ENCODE results near the gene TIAM1.

TIAM1 gene

DNA sequence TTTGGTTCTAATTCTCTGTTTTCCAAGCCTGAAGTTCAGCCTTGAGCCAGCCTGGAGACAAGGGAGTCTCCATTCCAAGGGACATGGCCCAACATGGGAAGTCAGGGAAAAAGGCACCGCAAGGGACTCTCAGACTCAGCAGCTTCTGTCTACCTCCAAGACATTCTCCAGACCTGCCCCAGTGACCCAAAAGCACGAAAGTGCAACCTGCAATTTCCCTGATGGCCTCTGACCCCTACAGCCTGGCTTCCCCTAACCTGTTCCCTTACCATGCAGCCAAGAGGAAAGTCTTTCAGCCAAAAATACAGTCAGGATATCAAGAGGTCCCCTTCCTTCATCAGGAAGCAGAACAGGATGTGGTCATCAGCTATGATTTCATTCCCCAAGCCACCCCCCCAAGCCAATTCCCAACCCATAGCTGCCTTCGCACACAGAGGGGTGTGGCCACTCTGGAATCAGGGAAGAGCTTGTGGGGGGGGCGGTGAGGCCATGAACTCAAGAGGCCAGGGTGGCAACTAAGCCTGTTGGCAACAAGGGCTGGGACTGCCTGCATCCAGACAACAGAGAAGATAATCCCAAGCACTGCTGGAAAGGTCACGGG lies 59.2 kb downstream of the TIAM1 start:
- no peak for DNase-seq (ENCODE audit: low read depth in 2 of 2)

DNA sequence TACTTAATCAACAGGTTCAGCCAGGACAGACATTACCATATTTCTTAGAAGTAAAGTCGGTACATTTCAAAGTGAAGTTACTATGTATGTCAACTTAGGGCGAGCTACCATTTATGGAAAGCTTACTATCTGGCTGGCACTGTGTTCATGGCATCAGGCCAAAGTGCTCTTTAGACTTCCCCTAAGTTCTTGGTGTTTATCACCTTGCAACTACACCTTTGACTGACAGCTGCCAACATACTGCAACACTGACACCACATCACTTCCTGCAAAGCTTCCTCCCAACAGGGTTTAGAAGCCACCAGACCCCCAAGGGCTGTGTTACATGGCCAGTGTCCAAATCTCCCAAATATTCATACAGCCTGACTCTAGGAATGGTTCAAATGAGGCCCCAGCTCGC lies 61.0 kb downstream of the TIAM1 start:
- DNase-seq (ENCODE audit: low read depth in 2 of 2): no peak

DNA sequence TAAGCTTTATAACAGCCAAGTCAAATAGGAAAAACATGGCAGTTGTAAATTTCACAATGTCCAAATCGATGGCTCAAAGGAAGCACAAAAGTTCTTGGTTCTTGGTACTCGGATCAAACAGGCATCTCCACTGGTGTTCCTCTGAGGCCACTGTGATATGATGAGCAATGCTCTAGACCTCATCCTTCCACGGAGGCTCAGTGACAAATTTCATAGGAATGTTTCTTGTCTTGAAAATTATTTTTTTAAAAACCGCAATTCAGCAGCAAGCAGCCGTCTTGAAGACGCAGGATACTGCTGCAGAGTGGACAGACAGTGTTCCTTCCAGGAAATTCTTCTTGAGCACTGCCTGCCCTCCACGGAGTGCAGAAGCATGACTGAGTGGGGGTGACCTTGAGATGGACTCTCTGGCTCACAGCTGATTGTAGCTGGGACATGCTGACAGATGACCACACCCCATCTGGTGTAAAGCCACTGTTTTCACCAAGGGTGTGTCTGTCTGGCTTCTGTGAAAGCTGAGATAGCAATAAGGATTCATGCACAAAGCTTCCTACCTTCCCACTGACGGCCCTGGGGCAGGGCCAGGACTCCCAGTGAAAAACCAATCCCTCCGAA lies 61.9 kb downstream of the TIAM1 start:
- DNase-seq (ENCODE audit: low read depth in 2 of 2): no peak

DNA sequence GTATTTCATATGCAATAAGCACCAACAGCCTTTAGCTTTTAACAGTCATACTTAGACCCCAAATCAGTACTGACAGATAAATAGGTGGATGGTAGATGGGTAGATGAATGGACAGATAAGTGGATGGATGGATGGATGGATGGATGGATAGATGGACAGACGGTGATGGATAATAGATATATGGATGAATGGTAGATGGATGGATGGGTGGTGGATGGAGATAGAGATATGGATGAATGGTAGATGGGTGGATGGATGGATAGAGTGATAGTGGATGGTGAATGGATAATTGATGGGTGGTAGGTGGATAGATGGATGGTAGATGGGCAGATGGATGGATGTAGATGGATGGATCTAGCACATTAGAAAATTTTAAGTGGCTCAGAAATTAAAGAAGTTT lies 62.5 kb downstream of the TIAM1 start:
- DNase-seq (ENCODE audit: low read depth in 2 of 2): no peak

DNA sequence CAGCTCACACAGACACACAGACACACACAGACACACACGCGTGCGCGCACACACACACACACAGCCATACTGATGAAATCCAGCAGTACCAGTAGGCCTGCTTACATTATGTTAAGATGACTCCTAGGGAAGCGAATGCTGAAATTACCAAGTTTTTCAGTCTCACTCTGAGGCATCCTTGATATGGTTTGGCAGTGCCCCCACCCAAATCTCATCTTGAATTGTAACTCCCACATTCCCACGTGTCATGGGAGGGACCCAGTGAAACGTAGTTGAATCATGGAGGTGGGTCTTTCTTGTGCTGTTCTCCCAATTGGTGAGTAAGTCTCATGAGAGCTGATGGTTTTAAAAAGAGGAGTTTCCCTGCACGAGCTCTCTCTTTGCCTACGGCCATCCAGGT lies 64.1 kb downstream of the TIAM1 start:
- DNase-seq (ENCODE audit: low read depth in 2 of 2): no peak

DNA sequence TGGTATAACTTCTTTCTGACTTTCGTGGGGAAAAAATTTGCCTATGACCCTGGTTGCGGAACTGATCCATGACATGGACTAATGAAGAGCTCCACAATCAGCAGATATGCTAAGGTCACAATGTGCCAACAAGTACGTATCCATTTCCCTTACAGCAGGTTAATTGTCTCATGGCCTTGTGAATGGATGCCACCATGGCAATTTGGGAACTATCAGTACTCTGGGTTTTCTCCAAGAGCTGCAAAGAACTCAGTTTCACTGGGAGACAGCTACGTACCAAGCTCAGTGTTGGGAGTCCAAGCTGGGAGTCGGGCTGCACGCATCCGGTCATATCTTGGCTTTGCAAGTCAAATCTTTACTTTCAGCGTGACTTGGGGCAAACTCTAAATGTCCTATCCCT lies 64.8 kb downstream of the TIAM1 start:
- DNase-seq (ENCODE audit: low read depth in 2 of 2): no peak

DNA sequence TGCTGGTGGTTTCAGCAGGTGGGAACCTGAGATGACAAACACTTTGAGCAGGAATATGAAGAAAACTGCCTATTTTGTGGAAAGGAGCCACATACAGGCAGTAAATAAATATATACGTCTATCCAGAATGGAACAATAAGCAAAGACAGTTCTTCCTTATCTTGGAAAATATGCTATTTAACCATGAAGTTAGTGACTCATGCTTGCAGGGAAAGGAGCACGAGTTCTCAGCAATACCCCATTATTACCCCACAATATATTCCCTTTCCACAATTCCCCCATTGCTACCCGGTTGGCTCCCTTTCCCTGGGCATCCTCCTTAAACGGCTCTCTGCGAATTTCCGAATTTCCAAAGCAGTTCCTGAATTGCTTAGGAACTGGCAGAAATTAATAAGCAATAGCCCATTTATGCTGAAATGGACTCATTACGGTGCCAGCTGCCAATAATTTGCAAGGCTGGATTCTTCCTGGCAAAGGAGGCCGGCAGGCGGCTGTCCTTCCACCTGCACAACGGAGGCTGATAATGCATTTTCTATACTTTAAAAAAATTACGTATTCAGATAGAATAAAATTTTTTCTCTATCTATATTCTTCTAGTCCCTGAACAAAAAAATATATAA lies 65.4 kb downstream of the TIAM1 start:
- DNase-seq (ENCODE audit: low read depth in 2 of 2): no peak

DNA sequence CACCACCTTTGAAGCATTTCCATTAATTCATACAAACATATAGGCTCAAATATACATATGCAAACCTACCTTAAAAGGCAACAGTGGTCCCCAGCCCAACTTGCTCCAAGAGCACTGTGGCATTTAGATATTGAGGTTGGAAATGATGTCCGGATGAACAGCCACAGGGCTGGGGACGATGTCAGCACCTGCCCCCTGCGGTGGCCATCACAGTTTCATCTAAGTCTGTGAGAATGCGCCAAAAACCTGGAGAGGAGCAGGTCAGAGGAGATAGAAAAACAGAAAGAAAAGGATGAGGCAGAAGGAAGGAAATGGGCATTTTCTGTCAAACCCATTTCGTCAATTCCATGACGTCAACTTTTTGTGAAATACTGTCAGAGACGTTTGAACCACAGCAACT lies 67.4 kb downstream of the TIAM1 start:
- DNase-seq (ENCODE audit: low read depth in 2 of 2): no peak

DNA sequence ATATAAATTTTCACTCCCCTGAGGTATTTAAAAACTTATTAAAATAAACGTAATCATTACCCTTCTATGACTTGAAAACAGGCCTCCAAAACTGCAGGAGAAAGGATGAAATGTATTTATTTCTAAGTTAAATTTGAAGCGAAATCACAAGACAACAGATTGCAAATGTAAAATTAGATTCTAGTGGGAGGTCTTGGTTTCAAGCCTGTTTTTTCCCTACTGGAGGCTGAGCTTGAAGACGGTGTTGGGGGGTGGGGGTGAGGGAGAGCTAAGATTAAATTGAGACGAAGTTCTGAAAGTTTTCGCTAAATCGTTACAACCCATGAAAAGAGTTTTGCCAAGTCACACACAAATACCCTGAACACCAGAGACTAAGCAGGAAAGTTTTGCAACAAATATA lies 68.2 kb downstream of the TIAM1 start:
- DNase-seq (ENCODE audit: low read depth in 2 of 2): no peak

DNA sequence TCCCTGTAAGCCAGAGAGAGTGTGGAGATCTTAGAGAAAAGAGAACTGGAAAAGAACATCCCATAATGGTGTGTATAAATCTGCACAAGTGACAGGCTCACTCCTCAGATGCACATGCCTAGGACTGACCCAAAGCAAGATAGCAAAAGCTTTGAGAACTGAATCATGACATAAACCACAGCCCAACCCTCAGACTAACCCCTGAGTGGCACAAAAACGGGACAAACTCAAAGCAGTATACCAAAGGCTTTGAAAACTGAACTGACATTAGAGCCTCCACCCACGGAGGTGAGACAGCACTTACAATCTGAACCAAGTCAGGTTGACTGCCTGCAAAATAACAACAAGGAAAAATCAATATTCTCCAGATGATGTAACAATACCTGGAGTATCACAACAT lies 70.8 kb downstream of the TIAM1 start:
- no peak for DNase-seq (ENCODE audit: low read depth in 2 of 2)

DNA sequence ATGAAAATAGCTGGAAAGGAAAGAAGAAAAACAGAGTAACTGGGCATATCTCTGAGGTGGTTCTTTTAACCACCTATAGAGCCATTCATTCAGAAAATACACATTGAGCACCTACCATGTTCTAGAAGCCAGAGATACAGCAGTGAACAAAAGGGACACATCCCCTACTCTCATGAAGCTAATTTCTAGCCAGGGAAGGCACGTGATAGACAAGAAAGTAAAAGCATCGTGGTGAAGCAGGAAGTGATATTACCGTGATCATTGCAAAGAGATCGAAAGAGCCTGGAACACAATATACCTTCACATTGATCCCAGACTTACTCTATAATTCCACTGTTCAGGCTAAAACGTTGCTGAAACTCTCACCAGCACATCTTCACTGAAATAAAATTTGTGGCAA lies 76.0 kb downstream of the TIAM1 start:
- no peak for DNase-seq (ENCODE audit: low read depth in 2 of 2)

DNA sequence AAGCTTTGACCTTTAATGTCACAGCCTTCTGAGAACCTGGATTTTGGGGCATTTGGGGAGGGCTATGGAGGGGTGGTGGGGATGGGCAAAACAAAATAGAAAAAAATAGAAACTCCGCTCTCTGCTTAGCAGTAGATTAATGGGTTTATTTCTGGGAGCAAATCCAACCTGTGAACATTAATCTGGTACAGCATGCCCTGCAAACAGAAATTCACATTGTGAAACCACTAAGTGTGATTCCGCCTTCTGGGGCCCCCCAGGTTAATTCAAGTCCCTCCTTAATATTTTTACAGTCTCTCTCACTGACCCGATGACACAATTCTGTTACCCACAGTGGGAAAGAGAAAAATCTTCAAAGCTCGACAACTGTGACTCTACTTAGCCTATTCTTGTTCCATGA lies 76.4 kb downstream of the TIAM1 start:
- no peak for DNase-seq (ENCODE audit: low read depth in 2 of 2)

DNA sequence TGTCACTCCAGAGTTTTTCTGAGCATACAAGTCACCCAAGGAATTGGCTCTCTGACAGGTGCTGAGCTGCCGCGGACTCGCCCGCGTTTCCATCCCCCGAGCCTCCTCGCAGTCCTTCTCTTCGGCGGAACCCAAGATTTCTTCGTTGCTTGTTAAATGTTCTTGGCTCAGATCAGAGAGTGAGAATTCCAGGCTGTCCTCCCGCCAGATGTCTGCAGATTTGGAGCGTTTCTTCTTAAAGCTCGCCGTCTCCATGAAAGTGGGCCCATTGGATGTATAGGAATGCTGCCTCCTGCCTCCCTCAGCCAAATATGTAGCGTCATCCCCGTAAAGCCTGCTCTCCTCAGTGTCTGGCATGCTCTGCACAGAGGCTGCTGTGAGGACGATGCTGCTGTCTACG lies 77.8 kb downstream of the TIAM1 start:
- DNase-seq (ENCODE audit: low read depth in 2 of 2): no peak

DNA sequence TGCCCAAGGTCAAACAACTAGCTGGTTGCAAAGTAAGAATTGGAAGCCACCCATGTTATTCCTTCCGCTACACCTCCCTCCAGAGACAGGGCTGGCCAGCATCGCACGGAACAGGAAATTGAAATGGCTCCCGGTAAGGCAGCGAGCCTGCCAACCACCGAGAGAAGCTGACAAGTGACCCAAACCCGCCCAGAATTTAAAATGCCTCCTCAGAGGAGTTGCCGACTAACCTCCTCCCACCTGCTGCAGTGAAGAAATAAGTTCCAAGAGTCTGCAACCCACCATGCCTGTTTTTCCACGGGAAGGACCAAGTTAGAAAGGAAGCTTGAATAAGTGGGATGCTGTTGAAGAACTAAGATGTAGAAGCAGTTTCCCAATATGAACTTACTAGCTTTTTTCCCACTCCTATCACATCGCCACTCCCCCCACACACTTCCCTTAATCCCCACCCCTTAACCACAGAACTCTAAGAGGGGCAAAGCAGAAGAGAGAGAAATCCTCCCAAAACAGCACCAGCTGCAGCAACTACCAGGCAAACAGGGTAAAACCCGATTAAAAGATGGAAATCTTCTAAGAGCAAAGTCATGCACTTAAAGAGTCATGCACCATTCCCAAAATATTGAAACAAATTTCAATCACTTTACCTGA lies 78.6 kb downstream of the TIAM1 start:
- no peak for DNase-seq (ENCODE audit: low read depth in 2 of 2)

DNA sequence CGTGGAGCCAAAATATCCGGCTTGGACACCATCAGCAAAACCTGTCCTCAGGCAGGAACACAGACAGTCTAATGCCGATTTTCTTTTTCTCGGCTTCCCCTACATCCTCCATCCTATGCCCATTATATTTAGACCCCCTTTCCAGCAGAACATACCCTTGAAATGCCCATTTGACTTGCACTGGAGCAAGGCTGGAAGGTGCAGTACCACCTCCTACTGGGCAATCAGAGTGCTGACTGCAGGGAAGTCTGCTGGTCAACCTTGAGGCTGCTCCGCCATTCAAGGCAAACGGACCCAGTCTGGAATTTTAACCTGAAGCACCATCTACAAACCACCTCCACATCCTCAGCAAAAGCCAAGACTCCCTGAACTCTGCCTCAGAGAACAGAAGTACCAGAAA lies 79.5 kb downstream of the TIAM1 start:
- DNase-seq (ENCODE audit: low read depth in 2 of 2): no peak

DNA sequence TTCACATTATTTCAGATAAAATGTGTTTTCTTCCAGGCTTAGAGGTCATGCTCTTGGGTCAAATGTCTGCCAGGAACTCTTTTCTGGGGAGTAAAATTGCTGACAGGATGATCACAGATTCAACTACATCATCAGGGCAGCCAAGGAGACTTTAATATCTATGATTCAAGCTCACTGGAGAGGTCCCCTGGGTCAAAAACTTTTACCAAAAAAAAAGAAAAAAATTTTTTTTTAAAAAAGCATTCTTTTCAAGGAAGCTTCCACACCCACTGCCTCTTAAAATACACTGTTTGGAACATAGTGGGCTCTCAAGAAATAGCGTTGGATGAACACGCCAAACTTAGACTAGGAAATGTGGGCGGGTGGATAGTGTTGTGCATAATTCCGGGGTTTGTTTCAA lies 81.3 kb downstream of the TIAM1 start:
- no peak for DNase-seq (ENCODE audit: low read depth in 2 of 2)

DNA sequence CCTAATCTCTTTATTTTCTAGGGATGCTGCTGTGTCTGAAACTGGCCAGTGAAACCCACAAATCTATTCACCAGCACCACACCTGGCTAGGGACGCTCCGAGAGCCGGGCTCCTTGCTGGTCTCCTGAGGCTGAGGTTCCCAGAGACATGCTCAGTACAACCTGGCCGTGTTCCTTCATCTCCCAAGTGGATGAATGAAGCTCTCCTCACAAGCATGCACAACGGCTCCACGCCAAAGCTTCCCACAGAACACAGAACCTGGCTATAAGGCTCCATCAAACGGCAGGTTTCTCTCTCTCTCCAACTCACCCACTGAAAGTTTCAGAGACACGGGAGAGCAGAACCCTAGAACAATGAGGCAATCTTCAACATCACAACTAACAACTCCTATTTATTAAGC lies 82.3 kb downstream of the TIAM1 start:
- no peak for DNase-seq (ENCODE audit: low read depth in 2 of 2)

DNA sequence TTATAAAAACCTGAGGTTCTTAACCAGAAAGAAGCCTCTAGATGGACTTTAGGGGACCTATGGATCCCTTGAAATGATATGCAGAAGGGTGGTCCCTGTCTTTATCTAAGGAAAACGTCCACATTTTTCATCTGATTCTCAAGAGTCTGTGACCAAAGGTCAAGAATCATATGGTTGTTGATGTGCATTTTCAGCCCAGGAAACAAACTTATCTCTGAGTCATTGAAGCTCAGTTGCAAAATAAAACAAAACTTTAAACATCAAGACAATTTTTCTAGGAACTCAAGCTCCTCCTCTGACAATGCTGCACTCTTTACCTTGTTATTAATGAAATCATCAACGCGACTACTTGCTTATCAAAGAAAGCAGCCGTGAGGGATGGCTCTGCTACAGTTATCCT lies 83.3 kb downstream of the TIAM1 start:
- DNase-seq (ENCODE audit: low read depth in 2 of 2): no peak

DNA sequence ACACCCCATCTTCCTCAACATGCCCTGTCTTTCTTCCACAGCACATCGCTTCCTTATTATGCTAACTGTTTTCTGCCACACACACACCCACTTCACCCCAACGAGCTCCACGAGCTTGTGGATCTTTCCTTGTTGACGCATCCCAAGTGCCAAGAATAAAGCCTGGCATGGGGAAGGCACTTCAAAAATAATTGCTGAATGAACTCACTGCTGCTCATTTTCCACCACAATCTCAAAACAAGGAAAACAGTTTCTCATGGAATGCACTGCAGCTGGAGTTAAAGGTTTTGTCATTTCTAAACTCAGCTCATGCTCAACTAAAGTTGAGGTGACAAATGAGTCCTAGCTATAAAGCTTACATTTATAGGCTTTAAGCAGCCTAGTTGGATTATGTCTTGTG lies 86.0 kb downstream of the TIAM1 start:
- DNase-seq (ENCODE audit: low read depth in 2 of 2): no peak

DNA sequence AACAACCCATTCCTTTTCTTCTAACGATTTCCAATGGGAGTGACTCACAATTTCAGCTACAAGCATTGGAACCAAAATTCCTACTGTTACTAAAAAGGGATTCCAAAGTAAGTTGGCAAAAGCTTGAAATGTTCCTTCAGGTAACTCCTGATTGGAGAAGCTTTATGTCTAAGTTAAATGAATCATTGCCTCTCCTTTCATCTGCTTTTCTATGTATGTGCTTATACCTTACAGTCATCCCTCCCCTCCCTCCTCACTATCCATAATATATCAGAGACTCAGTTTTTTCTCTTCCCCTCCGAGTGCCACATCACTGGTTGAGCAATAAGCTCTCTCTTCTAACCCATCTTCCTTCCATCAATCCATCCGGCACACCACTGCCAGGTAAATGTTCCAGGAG lies 86.8 kb downstream of the TIAM1 start:
- DNase-seq (ENCODE audit: low read depth in 2 of 2): no peak

DNA sequence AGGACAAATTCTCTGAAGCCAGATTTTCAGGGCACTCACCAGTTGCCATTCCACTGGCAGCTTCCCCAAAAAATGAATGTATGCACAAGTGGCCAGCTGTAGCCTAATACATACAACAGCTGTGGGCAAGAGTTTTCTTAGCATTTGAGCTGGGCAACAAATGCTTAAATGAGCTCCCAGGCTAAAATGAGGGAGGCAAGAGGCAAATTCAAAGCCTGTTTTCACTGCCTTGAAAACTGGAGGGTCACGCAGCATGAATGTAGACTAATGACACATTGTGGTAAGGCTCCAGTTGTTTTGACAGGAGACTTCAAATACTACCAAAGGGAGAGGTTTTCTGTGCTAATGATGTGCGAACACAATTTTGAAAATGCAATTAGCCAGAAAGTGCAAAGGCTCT lies 88.2 kb downstream of the TIAM1 start:
- DNase-seq (ENCODE audit: low read depth in 2 of 2): no peak

DNA sequence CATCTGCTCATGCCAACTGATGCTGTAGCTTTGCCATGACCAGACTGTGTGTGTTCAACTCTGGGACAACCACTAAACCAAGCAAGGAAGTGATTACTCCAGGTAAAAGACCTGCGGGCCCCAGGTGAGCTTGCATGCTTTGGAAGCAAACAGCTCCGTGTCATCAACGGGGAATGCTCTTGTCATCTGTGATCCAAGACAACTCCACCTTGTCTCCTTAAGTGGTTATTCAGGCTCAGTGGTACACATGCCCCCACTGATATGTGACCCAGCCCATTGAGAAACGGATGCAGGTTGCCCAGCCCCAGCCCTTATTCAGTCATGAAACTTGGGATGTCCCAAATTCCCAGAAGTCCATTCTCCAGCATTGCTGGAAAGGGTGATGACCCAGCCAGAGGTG lies 89.0 kb downstream of the TIAM1 start:
- no peak for DNase-seq (ENCODE audit: low read depth in 2 of 2)

DNA sequence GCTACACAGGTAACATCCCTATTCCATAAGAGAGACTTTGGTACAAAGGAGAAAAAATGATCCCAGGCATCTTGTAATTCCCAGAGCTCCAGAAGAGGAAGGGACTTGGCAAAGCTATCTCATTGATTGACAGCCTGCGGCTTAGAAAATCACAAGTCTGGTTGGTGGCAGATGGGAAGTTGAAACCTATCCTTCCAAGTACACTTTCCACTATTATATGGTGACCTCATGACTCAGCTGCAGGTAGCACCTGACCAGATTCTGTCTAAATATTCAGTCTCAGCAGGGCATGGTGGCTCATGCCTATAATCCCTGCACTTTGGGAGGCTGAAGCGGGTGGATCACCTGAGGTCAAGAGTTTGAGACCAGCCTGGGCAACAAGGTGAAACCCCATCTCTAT lies 89.9 kb downstream of the TIAM1 start:
- DNase-seq (ENCODE audit: low read depth in 2 of 2): no peak

All from stimulated activated CD8-positive, alpha-beta memory T cell treated with anti-CD3 and anti-CD28 coated beads, Interleukin-2, amount 100 ng/mL, for 48 hours (primary cell).